Skeletal muscle tissue (tissue), 4 donors: ENCODE measurements around the gene SEMA3E. TPM values are rescaled to one million over a fixed set of nuclear protein-coding genes. Genes with fewer than 3 reads are reported as not detected.
"Not testable (repeated sequence)": the region's sequence is repeated elsewhere in the genome, so short reads cannot be mapped to it uniquely, and the experiment has no call there.

Source experiments
- H3K27ac ChIP-seq: one replicate; pipeline ENCODE4 v1.7.0; 2013; ENCODE audit warnings: mild to moderate bottlenecking, low read depth, low read length, inconsistent platforms
- H3K27me3 ChIP-seq, 3 donors: one replicate each; pipeline ENCODE4 v1.7.0; 2013; ENCODE audit warnings: low read length in 3 of 3; ENCODE audit not compliant: control insufficient read depth in 3 of 3, insufficient read depth in 3 of 3
- H3K36me3 ChIP-seq, 3 donors: one replicate each; pipeline ENCODE4 v1.7.0; 2013; ENCODE audit warnings: low read length in 3 of 3; ENCODE audit not compliant: control insufficient read depth in 3 of 3, insufficient read depth in 3 of 3
- H3K4me1 ChIP-seq, 3 donors: one replicate each; pipeline ENCODE4 v1.7.0; 2013; ENCODE audit warnings: low read length in 3 of 3, mild to moderate bottlenecking in 3 of 3; ENCODE audit not compliant: control insufficient read depth in 3 of 3, insufficient read depth in 3 of 3
- H3K4me3 ChIP-seq, 3 donors: one replicate each; pipeline ENCODE4 v1.7.0; 2013; ENCODE audit warnings: low read length in 3 of 3
- H3K9ac ChIP-seq, 3 donors: one replicate each; pipeline ENCODE4 v1.7.0; 2013; ENCODE audit warnings: low read length in 3 of 3, mild to moderate bottlenecking in 3 of 3, moderate library complexity in 2 of 3, low read depth in 1 of 3
- H3K9me3 ChIP-seq, 3 donors: one replicate each; pipeline ENCODE4 v1.7.0; 2013; ENCODE audit warnings: low read length in 3 of 3; ENCODE audit not compliant: control insufficient read depth in 3 of 3
- total RNA-seq: library from RNA; depleted of rRNA; stranded (reverse); fragments of >200 nt; gene quantifications from one replicate; pipeline ENCODE4 v1.2.3, GENCODE V29; 2014
- donor health status: Osteomylitis.

Gene SEMA3E
- total RNA-seq, 1 donor from 2014 or later: 1.0 TPM

DNA sequence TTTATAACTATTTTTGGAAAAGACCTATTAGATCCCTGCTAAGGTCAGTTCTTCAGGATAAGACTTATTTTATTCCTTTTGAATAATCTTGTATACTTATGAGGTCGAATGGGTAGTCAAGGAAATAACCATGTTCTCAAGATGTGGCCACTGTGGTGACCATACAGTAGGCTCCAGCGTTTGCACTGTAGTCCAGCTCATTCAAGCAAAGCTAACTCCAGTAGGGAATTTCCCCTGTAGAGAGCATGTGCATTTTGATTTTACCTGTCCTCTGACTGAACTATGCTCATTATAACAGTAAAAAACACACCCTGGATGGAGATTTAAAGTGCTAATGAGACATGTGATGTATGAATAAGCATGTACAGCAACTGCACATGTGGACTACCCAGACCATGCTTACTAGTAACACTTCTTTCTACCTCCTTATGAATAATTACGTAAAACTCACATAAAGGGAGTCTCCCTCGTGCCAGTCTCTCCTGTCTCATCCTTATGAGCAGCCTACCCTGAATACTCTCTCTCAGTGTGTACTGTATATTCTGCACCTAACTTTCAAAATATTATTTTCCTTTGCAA, 32.4 kb upstream of the SEMA3E start:
- Histone ChIP-seq H3K4me1 (no peaks in the 10 kb centered on the region), H3K4me3 (no peak overlapping the region), H3K27me3 (no peaks in the 10 kb centered on the region), H3K36me3 (no peaks in the 10 kb centered on the region), H3K9ac (no peak overlapping the region), H3K27ac (no peak overlapping the region), H3K9me3 (no peaks in the 10 kb centered on the region)

DNA sequence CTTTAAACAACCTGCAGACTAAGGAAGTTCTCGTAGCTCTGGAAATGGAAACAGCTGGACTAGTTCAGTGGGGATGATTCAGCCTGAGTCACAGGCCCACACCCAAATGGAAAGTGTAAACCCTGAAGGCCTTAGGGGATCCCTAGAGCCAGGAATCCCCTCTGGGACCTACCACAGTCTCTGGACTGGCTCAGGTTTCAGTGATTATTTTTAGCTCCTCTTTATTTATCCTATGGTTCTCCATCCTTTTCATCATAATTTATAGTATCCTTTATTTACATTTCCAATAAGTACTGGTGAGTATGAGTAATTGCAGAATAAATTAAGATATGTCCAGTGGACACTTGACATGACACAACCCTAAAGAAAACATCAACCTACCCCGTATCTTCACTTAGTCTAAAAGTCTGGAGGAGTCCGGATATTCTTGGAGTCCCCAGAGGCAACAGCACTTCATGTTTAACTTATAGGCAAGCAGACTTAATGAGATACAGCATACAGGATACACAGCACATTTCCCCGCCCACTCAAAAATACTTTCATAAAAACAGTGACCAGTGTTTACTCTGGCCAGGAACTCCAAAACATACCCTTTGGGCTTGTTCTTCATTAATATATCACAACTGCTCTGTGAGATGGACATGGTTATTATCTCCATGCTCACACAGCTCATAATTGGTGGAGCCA, 28.4 kb upstream of the SEMA3E start:
- Histone ChIP-seq H3K36me3 (no peaks in the 10 kb centered on the region), H3K27me3 (no peaks in the 10 kb centered on the region), H3K4me3 (no peak overlapping the region), H3K27ac (no peak overlapping the region), H3K4me1 (no peaks in the 10 kb centered on the region), H3K9me3 (no peaks in the 10 kb centered on the region), H3K9ac (no peak overlapping the region)

DNA sequence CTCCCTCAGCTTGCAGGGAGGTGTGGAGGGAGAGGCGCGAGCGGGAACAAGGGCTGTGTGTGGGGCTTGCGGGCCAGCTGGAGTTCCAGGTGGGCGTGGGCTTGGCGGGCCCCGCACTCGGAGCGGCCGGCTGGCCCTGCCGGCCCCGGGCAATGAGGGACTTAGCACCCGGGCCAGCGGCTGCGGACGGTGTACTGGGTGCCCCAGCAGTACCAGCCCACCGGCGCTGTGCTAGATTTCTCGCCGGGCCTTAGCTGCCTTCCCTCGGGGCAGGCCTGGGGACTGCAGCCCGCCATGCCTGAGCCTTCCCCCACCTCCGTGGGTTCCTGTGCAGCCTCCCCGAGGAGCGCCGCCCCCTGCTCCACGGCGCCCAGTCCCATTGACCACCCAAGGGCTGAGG, 24.4 kb upstream of the SEMA3E start:
- not testable (repeated sequence) for H3K36me3 ChIP-seq, H3K4me1 ChIP-seq, H3K27ac ChIP-seq, H3K9ac ChIP-seq, H3K27me3 ChIP-seq, H3K9me3 ChIP-seq, H3K4me3 ChIP-seq

DNA sequence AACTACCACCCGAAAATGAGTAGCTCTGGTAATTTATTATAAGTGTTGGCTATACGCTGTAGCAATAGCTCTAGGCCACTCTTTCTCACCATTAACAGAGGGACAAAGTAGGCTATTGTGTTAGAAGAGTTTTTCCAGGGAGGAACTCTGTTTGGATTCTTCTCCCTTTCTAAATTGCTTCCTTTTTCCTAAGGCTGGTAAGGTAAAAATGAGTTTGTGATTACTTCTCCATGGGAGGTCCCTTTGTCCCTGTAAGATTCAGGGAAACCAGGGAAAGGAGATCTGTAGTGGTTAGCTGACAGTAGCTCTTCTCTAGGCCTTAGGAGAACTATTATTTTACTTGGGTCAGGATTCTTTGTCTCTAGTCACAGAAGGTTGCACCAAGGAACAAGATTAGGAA, 23.2 kb upstream of the SEMA3E start:
- Histone ChIP-seq H3K9me3 (no peaks in the 10 kb centered on the region), H3K36me3 (no peaks in the 10 kb centered on the region), H3K4me3 (no peak overlapping the region), H3K27me3 (no peaks in the 10 kb centered on the region), H3K27ac (no peak overlapping the region), H3K9ac (no peak overlapping the region), H3K4me1 (no peaks in the 10 kb centered on the region)

DNA sequence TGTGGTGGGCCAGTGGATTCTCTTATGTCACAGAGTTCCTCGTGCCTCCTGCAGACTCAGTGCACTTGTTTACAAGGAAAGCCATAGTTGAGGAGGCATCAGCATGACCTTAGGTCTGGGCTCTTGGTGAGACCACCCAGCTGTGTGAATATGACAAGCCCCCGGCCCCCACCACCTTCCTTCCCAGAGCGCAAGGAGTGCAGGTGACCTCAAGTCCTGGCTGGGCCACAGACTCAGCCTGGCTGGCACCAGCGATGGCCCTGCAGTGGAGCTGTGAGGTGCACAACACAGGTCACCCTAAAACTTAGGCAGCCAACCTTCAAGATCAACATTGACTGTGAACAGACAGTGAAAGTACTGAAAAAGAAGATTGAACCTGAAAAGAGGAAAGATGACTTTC, 14.2 kb upstream of the SEMA3E start:
- H3K27me3 ChIP-seq: no peaks in the 10 kb centered on the region
- no peak overlapping the region for H3K27ac ChIP-seq
- H3K36me3 ChIP-seq: no peaks in the 10 kb centered on the region
- H3K9me3 ChIP-seq: no peaks in the 10 kb centered on the region
- no peak overlapping the region for H3K4me3 ChIP-seq
- no peaks in the 10 kb centered on the region for H3K4me1 ChIP-seq
- H3K9ac ChIP-seq: no peak overlapping the region

DNA sequence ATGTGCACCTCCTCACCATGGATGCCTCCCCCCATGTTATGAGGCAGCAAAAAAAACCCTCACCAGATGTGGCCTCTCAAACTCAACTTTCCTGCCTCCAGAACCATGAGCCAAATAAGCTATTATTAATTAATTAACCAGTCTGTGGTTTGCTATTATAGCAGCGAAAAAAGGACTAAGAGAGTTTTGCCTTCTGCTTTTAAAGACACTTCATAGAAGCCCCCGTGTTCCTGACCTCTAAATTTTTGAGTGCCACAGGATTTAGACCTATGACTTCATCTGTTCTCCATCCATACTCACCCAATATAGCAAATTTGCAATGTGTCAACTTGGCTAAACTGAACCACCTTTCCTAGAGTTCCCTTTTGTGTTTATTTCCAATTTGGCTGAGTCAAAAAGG, 9.2 kb upstream of the SEMA3E start:
- no peaks in the 10 kb centered on the region for H3K36me3 ChIP-seq
- H3K4me1 ChIP-seq: no peaks in the 10 kb centered on the region

DNA sequence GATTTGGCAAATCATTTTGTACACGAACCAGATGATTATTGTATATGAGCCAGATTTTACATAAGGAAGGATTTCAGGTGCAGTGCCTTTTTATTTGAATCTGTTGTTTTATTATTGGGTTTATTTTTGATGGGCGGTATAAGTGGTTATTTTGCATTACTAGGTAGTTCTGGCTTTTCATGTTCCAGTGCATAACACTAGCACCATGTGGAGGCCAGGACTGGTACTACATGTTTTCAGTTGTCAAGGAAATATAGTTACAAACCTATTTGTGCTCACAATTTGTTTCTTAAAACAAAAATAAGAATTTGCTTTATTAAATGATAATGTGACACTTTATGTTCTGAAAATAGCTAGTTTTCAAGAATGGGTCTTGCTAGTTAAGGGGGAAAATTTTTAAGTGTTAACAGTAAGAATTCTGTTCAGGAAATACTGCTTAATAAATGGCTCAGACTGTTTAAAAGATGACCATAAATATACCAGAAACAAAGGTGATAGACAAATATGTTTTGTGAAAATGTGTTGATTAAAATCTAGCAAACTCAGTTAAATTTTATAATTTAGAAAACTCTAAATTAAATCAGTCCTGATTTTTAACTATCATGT, 7.1 kb upstream of the SEMA3E start:
- no peaks in the 10 kb centered on the region for H3K9me3 ChIP-seq
- H3K9ac ChIP-seq: no peak overlapping the region
- H3K36me3 ChIP-seq: no peaks in the 10 kb centered on the region

More for the DNA sequence above, 9.2 kb upstream of the SEMA3E start:
- Histone ChIP-seq H3K4me3 (no peak overlapping the region), H3K9me3 (no peaks in the 10 kb centered on the region), H3K27ac (no peak overlapping the region), H3K9ac (no peak overlapping the region), H3K27me3 (no peaks in the 10 kb centered on the region)

DNA sequence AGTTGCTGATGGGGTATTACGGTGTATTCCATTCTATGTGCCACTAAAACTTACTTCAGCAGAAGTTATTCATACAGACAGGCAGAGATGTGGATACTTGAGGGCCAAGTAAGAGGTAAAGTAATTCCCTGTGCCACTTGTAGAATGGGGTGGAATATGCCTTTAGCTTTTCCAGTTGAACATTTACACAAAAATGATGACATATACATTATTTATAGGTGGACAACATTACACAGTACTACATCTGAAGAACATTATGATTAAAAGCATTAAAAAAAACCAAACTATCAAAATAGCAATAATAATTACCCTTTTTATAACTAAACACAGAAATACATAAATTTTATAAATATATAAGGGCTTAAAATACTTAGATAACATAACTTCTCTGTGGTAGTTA, 3.5 kb upstream of the SEMA3E start:
- Histone ChIP-seq H3K4me3 (no peak overlapping the region), H3K27me3 (no peaks in the 10 kb centered on the region), H3K4me1 (peaks cover 0 to 7% (median 3%) of the 10 kb centered on the region in 3 donors), H3K36me3 (no peaks in the 10 kb centered on the region), H3K27ac (no peak overlapping the region), H3K9ac (no peak overlapping the region), H3K9me3 (no peaks in the 10 kb centered on the region)

More for the DNA sequence above, 7.1 kb upstream of the SEMA3E start:
- H3K27me3 ChIP-seq: no peaks in the 10 kb centered on the region
- H3K4me1 ChIP-seq: no peaks in the 10 kb centered on the region
- H3K4me3 ChIP-seq: no peak overlapping the region
- no peak overlapping the region for H3K27ac ChIP-seq

DNA sequence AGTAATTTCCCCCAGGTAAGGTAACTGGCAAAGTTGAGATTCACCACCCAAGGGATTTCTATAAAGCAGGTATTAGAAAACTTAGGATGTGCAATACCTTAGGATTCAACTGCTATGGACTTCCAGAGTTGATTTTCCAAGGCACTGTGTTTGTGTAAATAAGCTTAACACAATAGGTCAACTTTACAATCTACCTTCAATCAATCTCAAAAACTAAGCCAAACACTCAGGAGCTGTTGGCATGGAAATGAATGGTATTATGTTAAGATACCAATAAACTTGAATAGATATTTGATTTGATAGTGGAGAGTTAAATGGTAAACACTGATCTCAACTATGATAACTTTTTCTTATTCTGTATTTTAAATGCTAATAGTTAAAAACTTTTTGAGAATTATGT, 762 bp upstream of the SEMA3E start:
- Histone ChIP-seq H3K27ac (no peak overlapping the region), H3K4me1 (peaks cover 0 to 7% (median 3%) of the 10 kb centered on the region in 3 donors), H3K27me3 (no peaks in the 10 kb centered on the region), H3K4me3 (no peak overlapping the region), H3K9me3 (no peaks in the 10 kb centered on the region), H3K36me3 (no peaks in the 10 kb centered on the region), H3K9ac (no peak overlapping the region)

DNA sequence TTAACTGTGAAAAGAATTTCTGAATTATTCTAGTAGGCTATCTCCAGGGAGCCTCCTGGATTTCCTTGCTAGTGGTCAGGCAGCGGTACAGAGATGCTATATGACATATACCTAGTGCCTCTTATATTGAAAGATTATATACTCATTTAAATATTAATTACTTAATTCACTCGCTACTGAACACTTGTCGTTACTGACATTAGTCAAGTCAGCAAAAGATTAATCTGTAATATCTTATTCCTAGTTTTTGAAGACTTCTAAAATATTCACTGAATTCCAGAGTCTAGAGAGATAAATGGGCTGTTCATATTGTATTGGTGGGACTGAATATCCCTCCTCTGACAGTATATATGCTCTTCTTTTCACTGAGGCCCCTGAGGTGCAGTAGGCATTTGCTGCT, 2.9 kb downstream of the SEMA3E start:
- Histone ChIP-seq H3K36me3 (no peaks in the 10 kb centered on the region), H3K4me1 (peaks cover 0 to 7% (median 3%) of the 10 kb centered on the region in 3 donors), H3K9ac (no peak overlapping the region), H3K27me3 (no peaks in the 10 kb centered on the region), H3K27ac (no peak overlapping the region), H3K9me3 (no peaks in the 10 kb centered on the region), H3K4me3 (no peak overlapping the region)
